Measurements from ENCODE around the gene NUP153.

NUP153 gene

GRCh38 chr6:17666646-17667045 lies 40.1 kb downstream of the NUP153 start:
- in situ Hi-C loops (cut with MboI; ENCODE audit: low sequenced_read_pairs): no loop called here

DNA sequence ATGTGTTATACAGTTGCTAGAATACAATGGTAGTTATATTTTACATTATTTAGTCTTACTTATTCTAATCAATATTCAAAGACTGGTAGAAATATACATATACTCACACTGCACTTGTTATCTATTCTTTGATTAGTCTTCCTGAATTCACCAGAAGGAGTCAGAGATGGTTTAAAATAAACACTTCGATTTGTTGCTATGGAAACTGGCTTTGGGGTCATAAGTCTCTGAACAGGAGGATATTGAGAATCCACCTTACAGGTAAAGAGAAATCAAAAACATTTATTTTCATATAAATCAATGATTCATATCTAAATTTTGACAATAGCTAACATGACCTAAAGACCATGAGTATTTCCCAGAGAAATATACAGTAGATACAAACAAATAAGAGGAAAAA lies 41.6 kb downstream of the NUP153 start:
- in situ Hi-C loops (cut with MboI; ENCODE audit: low sequenced_read_pairs): no loop called here

DNA sequence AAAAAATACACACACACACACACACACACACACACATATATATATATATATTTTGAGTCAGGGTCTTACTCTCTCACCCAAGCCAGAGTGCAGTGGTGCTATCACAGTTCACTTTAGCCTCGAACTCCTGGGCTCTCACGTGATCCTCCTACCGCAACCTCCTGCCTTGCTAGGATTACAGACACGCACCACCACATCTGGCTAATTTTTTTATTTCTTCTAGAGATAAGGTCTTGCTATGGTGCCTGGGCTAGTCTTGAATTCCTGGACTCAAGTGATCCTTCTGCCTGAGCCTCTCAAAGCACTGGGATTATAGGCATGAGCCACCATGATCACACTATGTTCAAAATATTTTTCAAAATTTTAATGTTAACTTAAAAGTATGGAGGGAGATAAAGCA lies 43.5 kb downstream of the NUP153 start:
- in situ Hi-C loops (cut with MboI; ENCODE audit: low sequenced_read_pairs): no loop called here

DNA sequence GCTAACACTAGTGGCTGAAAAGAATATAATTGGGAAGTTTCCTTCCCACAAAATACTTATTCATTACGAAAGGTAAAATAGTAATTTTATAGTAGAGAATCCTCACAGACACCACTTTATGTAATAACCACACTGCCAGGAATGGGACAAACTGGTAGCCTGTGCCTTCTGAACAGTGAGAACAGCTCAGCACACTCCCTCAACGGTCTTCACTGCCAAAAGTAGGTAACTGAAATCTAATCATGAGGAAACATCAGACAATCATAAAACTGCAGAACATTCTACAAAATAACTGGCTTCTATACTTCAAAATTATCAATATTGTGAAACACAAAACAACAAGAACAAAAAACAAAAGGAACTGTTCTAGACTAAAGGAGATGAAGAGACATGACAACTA lies 44.1 kb downstream of the NUP153 start:
- in situ Hi-C loops (cut with MboI; ENCODE audit: low sequenced_read_pairs): no loop called here

DNA sequence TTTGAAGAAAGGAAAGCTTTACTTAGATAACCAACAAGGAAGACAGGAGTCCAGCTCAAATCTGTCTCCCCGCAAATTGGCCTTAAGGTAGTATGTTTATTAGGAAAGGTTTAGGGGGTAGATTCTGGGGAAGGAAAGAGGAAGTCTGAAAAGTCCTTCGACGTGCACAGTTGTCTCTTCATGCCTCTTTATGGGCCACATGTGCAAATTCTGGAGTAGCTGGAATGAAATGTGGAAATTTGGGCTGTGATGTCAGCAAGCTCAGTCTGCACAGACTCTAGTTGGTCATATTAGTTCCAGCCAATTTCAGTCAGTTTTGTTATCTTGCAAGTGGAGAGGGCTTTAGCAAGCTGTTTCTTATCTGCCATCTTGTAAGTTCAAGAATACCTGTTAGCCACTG lies 50.1 kb downstream of the NUP153 start:
- in situ Hi-C loops (cut with MboI; ENCODE audit: low sequenced_read_pairs): no loop called here

- in situ Hi-C loops (cut with MboI; ENCODE audit: low sequenced_read_pairs): no loop called here
These were observed 50.6 kb downstream of the NUP153 start for GRCh38 chr6:17656092-17656491.

GRCh38 chr6:17653198-17653882 lies 53.4 kb downstream of the NUP153 start:
- in situ Hi-C loops (cut with MboI; ENCODE audit: low sequenced_read_pairs): no loop called here

- in situ Hi-C loops (cut with MboI; ENCODE audit: low sequenced_read_pairs): no loop called here
These were observed 55.9 kb downstream of the NUP153 start for GRCh38 chr6:17650656-17651309.

DNA sequence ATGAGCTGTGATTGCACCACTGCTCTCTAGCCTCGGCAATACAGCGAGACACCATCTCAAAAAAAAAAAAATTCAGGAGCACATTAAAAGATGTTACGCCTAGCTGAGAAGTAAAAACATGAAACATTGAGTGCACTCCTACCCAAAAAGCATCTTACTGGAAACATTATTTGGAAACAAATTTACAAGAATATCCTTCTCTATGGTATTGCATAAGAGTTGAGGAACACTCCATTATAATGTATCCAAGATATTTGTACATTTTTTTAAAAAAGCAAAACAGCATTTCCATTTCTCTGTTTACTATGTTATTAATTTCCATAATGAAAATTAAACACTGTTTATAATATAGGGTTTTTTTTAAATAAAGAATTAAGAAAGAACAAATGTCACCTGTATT lies 58.0 kb downstream of the NUP153 start:
- in situ Hi-C loops (cut with MboI; ENCODE audit: low sequenced_read_pairs): no loop called here

DNA sequence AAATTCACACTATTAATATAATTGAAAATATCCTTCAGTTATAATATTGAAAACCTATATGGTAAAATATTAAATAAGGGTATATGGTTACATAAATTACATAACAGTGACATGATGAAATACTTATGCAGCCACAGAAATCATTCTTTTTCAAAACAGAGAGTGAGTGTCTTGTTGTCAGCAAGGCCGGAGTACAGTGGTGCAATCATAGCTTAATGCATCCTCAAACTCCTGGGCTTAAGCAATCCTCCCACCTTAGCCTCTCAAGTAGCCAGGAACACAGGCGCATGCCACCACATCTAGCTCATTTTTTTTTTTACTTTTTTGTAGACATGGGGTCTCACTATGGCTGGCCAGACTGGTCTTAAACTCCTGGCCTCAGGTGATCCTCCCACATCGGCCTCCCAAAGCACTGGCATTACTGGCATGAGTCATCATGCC lies 66.2 kb downstream of the NUP153 start:
- in situ Hi-C loops (cut with MboI; ENCODE audit: low sequenced_read_pairs): no loop called here

DNA sequence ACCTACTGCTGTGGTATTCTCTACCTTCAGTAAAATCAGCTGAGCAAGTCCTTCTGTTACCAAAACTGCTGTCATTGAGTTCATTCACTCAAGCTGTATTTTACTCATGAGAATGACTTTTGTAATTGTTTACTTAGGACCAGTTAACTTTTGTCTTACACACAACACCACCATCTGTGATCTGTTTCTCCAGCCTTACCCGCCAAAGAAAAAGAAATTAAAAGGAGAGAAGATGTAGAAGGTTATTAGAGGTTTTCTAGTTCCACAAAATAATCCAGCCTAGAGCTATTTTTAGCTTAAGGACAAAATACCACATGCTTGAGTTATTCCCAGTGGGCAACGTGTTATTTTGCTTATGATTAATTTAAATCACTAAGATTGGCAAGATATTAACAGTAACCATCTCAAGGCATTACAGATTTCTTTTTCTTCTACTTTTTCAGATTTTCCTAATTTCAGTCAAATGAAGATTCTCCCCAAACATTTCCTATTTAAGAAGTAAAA lies 68.5 kb downstream of the NUP153 start:
- in situ Hi-C loops (cut with MboI; ENCODE audit: low sequenced_read_pairs): no loop called here

- in situ Hi-C loops (cut with MboI; ENCODE audit: low sequenced_read_pairs): no loop called here
These were observed 71.2 kb downstream of the NUP153 start for GRCh38 chr6:17635568-17635967.

DNA sequence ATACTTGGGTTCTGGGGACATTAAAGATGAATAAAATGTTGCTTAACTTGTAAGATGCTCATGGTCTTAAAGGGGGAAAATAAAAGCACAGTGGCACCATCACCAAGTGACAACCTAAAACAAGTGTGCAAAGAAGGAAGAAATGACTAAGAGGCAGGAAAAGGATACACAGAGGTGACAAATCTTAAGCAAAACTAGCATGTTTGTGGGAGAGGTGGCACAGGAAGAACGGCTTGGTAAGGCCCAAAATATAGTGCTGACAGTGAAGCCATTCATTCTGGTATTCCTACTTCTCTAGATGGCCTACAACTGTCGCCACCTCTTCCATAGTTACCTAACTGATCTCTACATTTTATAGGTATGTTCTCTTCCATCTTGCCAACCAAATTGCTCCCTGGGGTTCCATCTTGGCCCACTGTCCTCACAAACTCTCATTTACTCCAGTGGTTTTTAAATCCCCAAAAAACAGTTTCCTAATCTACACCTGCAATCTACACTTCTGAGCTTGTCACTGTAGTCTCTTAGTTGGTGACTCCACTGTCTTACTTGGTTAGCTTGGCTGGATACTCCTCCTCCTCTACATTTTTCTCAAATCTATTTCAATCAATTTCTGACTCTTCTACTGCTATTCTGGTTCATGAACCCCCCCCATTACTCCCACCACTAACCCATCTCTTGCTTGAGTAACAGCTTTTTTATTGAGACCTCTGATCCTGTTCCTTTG lies 73.1 kb downstream of the NUP153 start:
- in situ Hi-C loops (cut with MboI; ENCODE audit: low sequenced_read_pairs): no loop called here

GRCh38 chr6:17632934-17633333 lies 73.8 kb downstream of the NUP153 start:
- in situ Hi-C loops (cut with MboI; ENCODE audit: low sequenced_read_pairs): no loop called here

- in situ Hi-C loops (cut with MboI; ENCODE audit: low sequenced_read_pairs): no loop called here
These were observed 76.1 kb downstream of the NUP153 start for GRCh38 chr6:17630511-17631073.

- in situ Hi-C loops (cut with MboI; ENCODE audit: low sequenced_read_pairs): no loop called here
These were observed 76.8 kb downstream of the NUP153 start for GRCh38 chr6:17629824-17630510.

DNA sequence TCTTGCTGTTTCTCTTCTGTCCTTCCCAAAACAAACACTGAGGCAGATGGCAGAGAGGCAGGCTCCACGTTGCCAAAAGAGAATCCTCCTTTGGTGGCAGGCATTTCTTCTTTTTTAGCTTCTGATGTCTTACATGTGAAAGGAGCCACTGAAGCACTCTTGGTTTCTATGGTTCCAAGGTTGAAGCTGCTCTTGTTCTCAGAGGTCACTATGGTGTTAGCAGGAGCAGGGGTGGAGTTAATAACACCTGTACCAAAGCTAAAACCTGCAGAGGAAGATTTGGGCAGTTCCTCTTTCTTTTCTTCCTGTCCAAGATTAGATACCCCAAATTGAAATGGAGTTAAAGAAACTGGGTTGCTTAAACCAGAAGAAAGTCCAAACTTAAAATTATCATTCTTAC lies 77.9 kb downstream of the NUP153 start:
- in situ Hi-C loops (cut with MboI; ENCODE audit: low sequenced_read_pairs): no loop called here

GRCh38 chr6:17624396-17624795 lies 82.3 kb downstream of the NUP153 start:
- in situ Hi-C loops (cut with MboI; ENCODE audit: low sequenced_read_pairs): no loop called here

- in situ Hi-C loops (cut with MboI; ENCODE audit: low sequenced_read_pairs): no loop called here
These were observed 84.6 kb downstream of the NUP153 start for GRCh38 chr6:17622144-17622543.

GRCh38 chr6:17621003-17621402 lies 85.7 kb downstream of the NUP153 start:
- in situ Hi-C loops (cut with MboI; ENCODE audit: low sequenced_read_pairs): no loop called here

DNA sequence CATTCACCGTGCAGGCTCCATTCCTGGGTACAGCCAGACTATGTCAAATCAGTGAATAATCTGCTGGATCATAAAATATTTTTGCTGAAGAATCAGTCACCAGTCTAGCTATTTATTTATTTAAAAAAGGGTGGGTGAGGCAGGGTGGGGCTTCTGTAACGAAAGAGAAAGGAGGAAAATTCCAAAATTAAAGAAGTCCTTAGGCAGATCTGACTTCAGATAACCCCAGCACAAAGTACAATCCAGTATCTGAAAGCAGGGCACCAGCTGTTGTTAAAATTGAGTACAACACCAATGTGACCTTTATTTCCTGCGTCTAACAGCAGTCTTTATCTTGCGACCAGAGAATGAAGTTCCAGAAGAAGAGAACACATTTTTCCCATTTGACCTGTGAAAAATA lies 90.9 kb downstream of the NUP153 start:
- in situ Hi-C loops (cut with MboI; ENCODE audit: low sequenced_read_pairs): no loop called here

Data from hTERT RPE-1 (cell line).